Fibroblast of lung (primary cell): ENCODE results near the gene USP53. TPM values are rescaled to one million over a fixed set of nuclear protein-coding genes. Genes with fewer than 3 reads are reported as not detected.

Experiments
- polyA plus RNA-seq, 2 donors: library from polyadenylated mRNA; depleted of rRNA in 1 of 2; stranded (reverse) in 1 of 2; unstranded in 1 of 2; fragments of >200 nt; gene quantifications; 2 replicates each; pipeline ENCODE4 v1.2.1, GENCODE V29; 2011 to 2012; ENCODE audit warnings: missing spikeins in 1 of 2
- total RNA-seq: library from RNA; depleted of rRNA; stranded (reverse); fragments of >200 nt; gene quantifications from 2 replicates; pipeline ENCODE4 v1.2.1, GENCODE V29; 2014

The USP53 gene
- total and polyA plus RNA-seq, 2 donors (not counting 1 experiment from before 2014, with no cell fraction given) = 55.7 to 102 TPM

Other genes with a start within 250 kb of the USP53 start
- gene MYOZ2, start 76.9 kb upstream of the USP53 start, total RNA-seq = 0.17 and 0.26 TPM in 2 replicates
- 0.55 and 0.59 TPM in 2 replicates for gene MYOZ2, start 76.9 kb upstream of the USP53 start, polyA plus RNA-seq
- not detected in 2 replicates for gene FABP2, start 109.4 kb downstream of the USP53 start, total RNA-seq
- not detected in 2 replicates for gene FABP2, start 109.4 kb downstream of the USP53 start, polyA plus RNA-seq